AG09319 (cell line): ENCODE data around the gene ANKS6.

Experiments
- DNase-seq: peaks from one replicate; pipeline ENCODE4 v3.0.0-alpha.2; 2010; ENCODE audit warnings: low read depth; ENCODE audit errors: extremely low read depth
- TF ChIP-seq, protein P1 (sequence below): IDR thresholded peaks from 2 replicates; pipeline ENCODE4 v1.5.1; 2011; ENCODE audit warnings: low read depth, mild to moderate bottlenecking, inconsistent platforms, low read length, moderate library complexity

The ANKS6 gene

GRCh38 chr9:98826716-98827115 is 30.4 kb upstream of the ANKS6 start:
- no peak for DNase-seq
- TF ChIP-seq, protein P1, sequence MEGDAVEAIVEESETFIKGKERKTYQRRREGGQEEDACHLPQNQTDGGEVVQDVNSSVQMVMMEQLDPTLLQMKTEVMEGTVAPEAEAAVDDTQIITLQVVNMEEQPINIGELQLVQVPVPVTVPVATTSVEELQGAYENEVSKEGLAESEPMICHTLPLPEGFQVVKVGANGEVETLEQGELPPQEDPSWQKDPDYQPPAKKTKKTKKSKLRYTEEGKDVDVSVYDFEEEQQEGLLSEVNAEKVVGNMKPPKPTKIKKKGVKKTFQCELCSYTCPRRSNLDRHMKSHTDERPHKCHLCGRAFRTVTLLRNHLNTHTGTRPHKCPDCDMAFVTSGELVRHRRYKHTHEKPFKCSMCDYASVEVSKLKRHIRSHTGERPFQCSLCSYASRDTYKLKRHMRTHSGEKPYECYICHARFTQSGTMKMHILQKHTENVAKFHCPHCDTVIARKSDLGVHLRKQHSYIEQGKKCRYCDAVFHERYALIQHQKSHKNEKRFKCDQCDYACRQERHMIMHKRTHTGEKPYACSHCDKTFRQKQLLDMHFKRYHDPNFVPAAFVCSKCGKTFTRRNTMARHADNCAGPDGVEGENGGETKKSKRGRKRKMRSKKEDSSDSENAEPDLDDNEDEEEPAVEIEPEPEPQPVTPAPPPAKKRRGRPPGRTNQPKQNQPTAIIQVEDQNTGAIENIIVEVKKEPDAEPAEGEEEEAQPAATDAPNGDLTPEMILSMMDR, result no peak

DNA sequence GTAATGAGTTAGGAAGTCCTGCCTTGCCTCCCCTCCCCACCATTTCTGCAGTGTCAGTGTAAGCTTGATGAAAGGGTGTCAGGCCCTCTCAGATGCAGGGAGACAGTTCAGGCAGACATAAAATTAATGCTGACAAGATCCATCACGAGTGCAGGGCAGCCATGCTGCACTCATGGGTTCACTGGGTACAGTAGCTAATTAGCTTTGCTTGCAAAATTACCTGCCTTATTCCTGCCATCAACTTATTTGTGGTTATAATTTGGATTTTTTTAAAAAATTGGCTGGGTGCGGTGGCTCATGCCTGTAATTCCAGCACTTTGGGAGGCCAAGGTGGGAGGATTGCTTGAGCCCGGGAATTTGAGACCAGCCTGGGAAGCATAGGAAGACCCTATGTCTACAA is 29.1 kb upstream of the ANKS6 start:
- TF ChIP-seq, protein P1, result no peak
- no peak for DNase-seq

GRCh38 chr9:98823666-98824334 is 27.4 kb upstream of the ANKS6 start:
- no peak for DNase-seq
- TF ChIP-seq, protein P1, result no peak

DNA sequence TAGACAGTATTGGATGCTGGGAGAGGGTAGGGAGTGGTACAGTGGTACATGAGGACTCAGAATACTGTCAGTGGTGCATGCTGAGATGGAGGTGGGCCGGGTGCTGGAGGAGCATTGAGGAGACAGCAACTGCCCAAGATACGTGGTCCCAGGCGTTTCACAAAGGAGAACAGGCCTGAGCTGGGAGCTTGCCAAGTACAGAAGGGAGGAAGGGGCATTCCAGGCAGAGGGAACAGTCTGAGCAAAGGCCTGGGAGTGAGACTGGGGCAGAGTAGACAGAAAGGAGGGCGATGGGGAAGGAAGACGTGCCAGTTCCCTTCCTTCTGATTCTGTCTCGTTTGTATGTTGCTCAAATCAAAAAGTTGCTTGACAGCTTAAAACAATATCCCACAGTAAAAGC is 26.3 kb upstream of the ANKS6 start:
- DNase-seq, result no peak
- TF ChIP-seq, protein P1, result no peak

GRCh38 chr9:98821831-98822230 is 25.5 kb upstream of the ANKS6 start:
- DNase-seq, result no peak

GRCh38 chr9:98819231-98819630 is 22.9 kb upstream of the ANKS6 start:
- TF ChIP-seq, protein P1, result no peak

More at GRCh38 chr9:98821831-98822230, 25.5 kb upstream of the ANKS6 start:
- TF ChIP-seq, protein P1, result no peak

GRCh38 chr9:98818764-98819163 is 22.4 kb upstream of the ANKS6 start:
- DNase-seq, result no peak
- TF ChIP-seq, protein P1, result no peak

More at GRCh38 chr9:98819231-98819630, 22.9 kb upstream of the ANKS6 start:
- DNase-seq, result no peak
